PFSK-1 (cell line): ENCODE results near the gene FBLIM1.

Source experiments
- FOXP2 ChIP-seq: optimal IDR thresholded peaks from 2 replicates; pipeline ENCODE3; 2011; ENCODE audit warnings: borderline replicate concordance, control low read depth, inconsistent platforms; ENCODE audit not compliant: insufficient read depth; ENCODE audit errors: extremely low read length, extremely low read depth
- POLR2AphosphoS5 ChIP-seq: IDR thresholded peaks from 2 replicates; pipeline ENCODE4 v1.6.1; 2012; ENCODE audit warnings: low read depth, mild to moderate bottlenecking, control low read depth, low read length, moderate library complexity
- REST ChIP-seq, 2 experiments: IDR thresholded peaks; 2 replicates each; pipeline versions ENCODE4 v1.6.1 to v1.8.0; 2011 to 2012; ENCODE audit warnings: low read depth in 2 of 2, low read length in 2 of 2, control low read depth in 1 of 2, inconsistent platforms in 1 of 2, mild to moderate bottlenecking in 1 of 2, moderate library complexity in 1 of 2; ENCODE audit not compliant: insufficient read depth in 1 of 2
- SIN3A ChIP-seq: IDR thresholded peaks from 2 replicates; pipeline ENCODE4 v1.6.1; 2012; ENCODE audit warnings: mild to moderate bottlenecking, low read length, moderate library complexity, borderline replicate concordance; ENCODE audit not compliant: insufficient read depth
- TAF1 ChIP-seq: IDR thresholded peaks from 2 replicates; pipeline ENCODE4 v1.6.1; 2012; ENCODE audit warnings: low read length, control low read depth, borderline replicate concordance; ENCODE audit not compliant: insufficient read depth

The FBLIM1 gene

GRCh38 chr1:15816674-15817073 is 58.1 kb downstream of the FBLIM1 start:
- no peak for TF ChIP-seq FOXP2
- TF ChIP-seq POLR2AphosphoS5 = no peak
- no peak for TF ChIP-seq TAF1

GRCh38 chr1:15820478-15820877 is 61.9 kb downstream of the FBLIM1 start:
- TF ChIP-seq POLR2AphosphoS5 (no peak), FOXP2 (no peak), SIN3A (no peak), REST (IDR thresholded peaks at IDR 0.05; ENCODE audit: insufficient read depth in 1 of 2, low read depth in 2 of 2, low read length in 2 of 2) (no peak), TAF1 (no peak)

- TF ChIP-seq REST (IDR thresholded peaks at IDR 0.05; ENCODE audit: insufficient read depth in 1 of 2, low read depth in 2 of 2, low read length in 2 of 2) (no peak), TAF1 (no peak), POLR2AphosphoS5 (no peak), FOXP2 (no peak), SIN3A (no peak)
These were observed 67.2 kb downstream of the FBLIM1 start for GRCh38 chr1:15825800-15826199.

GRCh38 chr1:15826810-15827507 is 68.4 kb downstream of the FBLIM1 start:
- TF ChIP-seq TAF1 (no peak), SIN3A (no peak), FOXP2 (no peak), REST (IDR thresholded peaks at IDR 0.05; ENCODE audit: insufficient read depth in 1 of 2, low read depth in 2 of 2, low read length in 2 of 2) (no peak), POLR2AphosphoS5 (no peak)

GRCh38 chr1:15830258-15830657 is 71.7 kb downstream of the FBLIM1 start:
- TF ChIP-seq FOXP2 = no peak
- TF ChIP-seq TAF1 = no peak
- TF ChIP-seq SIN3A = no peak

- TF ChIP-seq SIN3A (no peak), REST (IDR thresholded peaks at IDR 0.05; ENCODE audit: insufficient read depth in 1 of 2, low read depth in 2 of 2, low read length in 2 of 2) (no peak), TAF1 (no peak), FOXP2 (no peak), POLR2AphosphoS5 (no peak)
These were observed 74.6 kb downstream of the FBLIM1 start for GRCh38 chr1:15833069-15833679.
